ENCODE results near the gene ANKFN1.

ANKFN1 gene

DNA sequence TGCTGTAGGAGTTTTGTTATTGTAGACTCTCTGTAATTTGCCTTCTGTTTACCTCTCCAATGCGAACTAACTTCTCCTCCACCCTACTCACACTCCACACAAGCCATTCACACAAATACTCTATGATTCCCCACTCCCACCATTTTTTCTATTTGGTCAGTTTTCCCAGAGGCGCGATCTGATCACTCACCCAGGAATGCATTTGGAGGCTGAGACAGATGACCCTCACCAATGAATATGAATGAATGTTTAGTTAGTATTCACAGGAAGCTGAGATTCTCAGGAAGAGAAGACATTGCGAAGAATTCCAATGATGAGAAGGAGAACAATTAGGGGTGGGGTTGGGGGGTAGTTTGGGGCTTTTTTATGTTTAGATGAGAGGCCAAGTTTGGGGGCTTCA is 10.5 kb upstream of the ANKFN1 start:
- H3K9me3 ChIP-seq (ENCODE audit: severe bottlenecking), result no peaks in the 10 kb centered on the region

GRCh38 chr17:56144223-56144622 is 9.1 kb upstream of the ANKFN1 start:
- ATAC-seq (ENCODE audit: low read depth), result no peak
- no peak for DNase-seq (ENCODE audit: low spot score)

More for the DNA sequence above, 10.5 kb upstream of the ANKFN1 start:
- DNase-seq (ENCODE audit: low spot score) (no peak), ATAC-seq (ENCODE audit: low read depth) (no peak)
- H3K27me3 ChIP-seq (ENCODE audit: insufficient read depth, poor library complexity, severe bottlenecking), result no peaks in the 10 kb centered on the region
- TF ChIP-seq, protein P1, sequence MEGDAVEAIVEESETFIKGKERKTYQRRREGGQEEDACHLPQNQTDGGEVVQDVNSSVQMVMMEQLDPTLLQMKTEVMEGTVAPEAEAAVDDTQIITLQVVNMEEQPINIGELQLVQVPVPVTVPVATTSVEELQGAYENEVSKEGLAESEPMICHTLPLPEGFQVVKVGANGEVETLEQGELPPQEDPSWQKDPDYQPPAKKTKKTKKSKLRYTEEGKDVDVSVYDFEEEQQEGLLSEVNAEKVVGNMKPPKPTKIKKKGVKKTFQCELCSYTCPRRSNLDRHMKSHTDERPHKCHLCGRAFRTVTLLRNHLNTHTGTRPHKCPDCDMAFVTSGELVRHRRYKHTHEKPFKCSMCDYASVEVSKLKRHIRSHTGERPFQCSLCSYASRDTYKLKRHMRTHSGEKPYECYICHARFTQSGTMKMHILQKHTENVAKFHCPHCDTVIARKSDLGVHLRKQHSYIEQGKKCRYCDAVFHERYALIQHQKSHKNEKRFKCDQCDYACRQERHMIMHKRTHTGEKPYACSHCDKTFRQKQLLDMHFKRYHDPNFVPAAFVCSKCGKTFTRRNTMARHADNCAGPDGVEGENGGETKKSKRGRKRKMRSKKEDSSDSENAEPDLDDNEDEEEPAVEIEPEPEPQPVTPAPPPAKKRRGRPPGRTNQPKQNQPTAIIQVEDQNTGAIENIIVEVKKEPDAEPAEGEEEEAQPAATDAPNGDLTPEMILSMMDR (IDR thresholded peaks at IDR 0.05; ENCODE audit: poor library complexity, severe bottlenecking), result no peak
- H3K27ac ChIP-seq (ENCODE audit: poor library complexity, severe bottlenecking), result no peak overlapping the region
- no peak overlapping the region for H3K4me3 ChIP-seq (ENCODE audit: severe bottlenecking)
- H3K4me1 ChIP-seq (ENCODE audit: insufficient read depth, poor library complexity, severe bottlenecking), result peaks cover 7% of the 10 kb centered on the region
- no peaks in the 10 kb centered on the region for H3K36me3 ChIP-seq (ENCODE audit: low read depth)

GRCh38 chr17:56146534-56146933 is 6.7 kb upstream of the ANKFN1 start:
- no peak for DNase-seq (ENCODE audit: low spot score)

More at GRCh38 chr17:56144223-56144622, 9.1 kb upstream of the ANKFN1 start:
- Histone ChIP-seq H3K36me3 (ENCODE audit: low read depth) (no peaks in the 10 kb centered on the region), H3K4me3 (ENCODE audit: severe bottlenecking) (no peak overlapping the region), H3K4me1 (ENCODE audit: insufficient read depth, poor library complexity, severe bottlenecking) (peaks cover 7% of the 10 kb centered on the region), H3K27ac (ENCODE audit: poor library complexity, severe bottlenecking) (no peak overlapping the region), H3K27me3 (ENCODE audit: insufficient read depth, poor library complexity, severe bottlenecking) (no peaks in the 10 kb centered on the region), H3K9me3 (ENCODE audit: severe bottlenecking) (no peaks in the 10 kb centered on the region)
- TF ChIP-seq, protein P1 (IDR thresholded peaks at IDR 0.05; ENCODE audit: poor library complexity, severe bottlenecking), result no peak

GRCh38 chr17:56148333-56148732 is 4.9 kb upstream of the ANKFN1 start:
- Histone ChIP-seq H3K27ac (ENCODE audit: poor library complexity, severe bottlenecking) (no peak overlapping the region), H3K27me3 (ENCODE audit: insufficient read depth, poor library complexity, severe bottlenecking) (no peaks in the 10 kb centered on the region), H3K9me3 (ENCODE audit: severe bottlenecking) (no peaks in the 10 kb centered on the region), H3K36me3 (ENCODE audit: low read depth) (no peaks in the 10 kb centered on the region), H3K4me1 (ENCODE audit: insufficient read depth, poor library complexity, severe bottlenecking) (no peaks in the 10 kb centered on the region), H3K4me3 (ENCODE audit: severe bottlenecking) (no peak overlapping the region)
- ATAC-seq (ENCODE audit: low read depth), result no peak
- DNase-seq (ENCODE audit: low spot score), result no peak
- TF ChIP-seq, protein P1 (IDR thresholded peaks at IDR 0.05; ENCODE audit: poor library complexity, severe bottlenecking), result no peak

More at GRCh38 chr17:56146534-56146933, 6.7 kb upstream of the ANKFN1 start:
- TF ChIP-seq, protein P1 (IDR thresholded peaks at IDR 0.05; ENCODE audit: poor library complexity, severe bottlenecking), result no peak
- H3K27ac ChIP-seq (ENCODE audit: poor library complexity, severe bottlenecking), result no peak overlapping the region
- no peaks in the 10 kb centered on the region for H3K9me3 ChIP-seq (ENCODE audit: severe bottlenecking)
- H3K4me1 ChIP-seq (ENCODE audit: insufficient read depth, poor library complexity, severe bottlenecking), result peaks cover 7% of the 10 kb centered on the region
- H3K27me3 ChIP-seq (ENCODE audit: insufficient read depth, poor library complexity, severe bottlenecking), result no peaks in the 10 kb centered on the region
- no peak overlapping the region for H3K4me3 ChIP-seq (ENCODE audit: severe bottlenecking)
- no peaks in the 10 kb centered on the region for H3K36me3 ChIP-seq (ENCODE audit: low read depth)
- no peak for ATAC-seq (ENCODE audit: low read depth)

GRCh38 chr17:56149266-56150036 is 3.8 kb upstream of the ANKFN1 start:
- ATAC-seq (ENCODE audit: low read depth) (no peak), DNase-seq (ENCODE audit: low spot score) (no peak)
- H3K4me3 ChIP-seq (ENCODE audit: severe bottlenecking), result no peak overlapping the region
- H3K36me3 ChIP-seq (ENCODE audit: low read depth), result no peaks in the 10 kb centered on the region
- no peak overlapping the region for H3K27ac ChIP-seq (ENCODE audit: poor library complexity, severe bottlenecking)
- no peaks in the 10 kb centered on the region for H3K4me1 ChIP-seq (ENCODE audit: insufficient read depth, poor library complexity, severe bottlenecking)
- no peaks in the 10 kb centered on the region for H3K9me3 ChIP-seq (ENCODE audit: severe bottlenecking)
- TF ChIP-seq, protein P1 (IDR thresholded peaks at IDR 0.05; ENCODE audit: poor library complexity, severe bottlenecking), result no peak
- H3K27me3 ChIP-seq (ENCODE audit: insufficient read depth, poor library complexity, severe bottlenecking), result no peaks in the 10 kb centered on the region
